HepG2 (cell line): Measurements from ENCODE around the gene CPZ. TPM values are rescaled to one million over a fixed set of nuclear protein-coding genes. Genes with fewer than 3 reads are reported as not detected.

ENCODE experiments used
- AHDC1 ChIP-seq: sonication (generic); formaldehyde crosslinking; IDR thresholded peaks from 2 replicates; pipeline ENCODE4 v1.5.1; 2020; ENCODE audit warnings: mild to moderate bottlenecking, missing genetic modification reagents, borderline replicate concordance
- NPAS2 ChIP-seq: sonication (generic); formaldehyde crosslinking; IDR thresholded peaks from 2 replicates; pipeline ENCODE4 v1.8.0; 2022; ENCODE audit warnings: mild to moderate bottlenecking, missing genetic modification reagents, borderline replicate concordance
- RAD51 ChIP-seq: fragments of 450-650 bp; IDR thresholded peaks from 2 replicates; pipeline ENCODE4 v1.6.1; 2016; ENCODE audit warnings: borderline replicate concordance
- SNAPC4 ChIP-seq: sonication (generic); formaldehyde crosslinking; IDR thresholded peaks from 2 replicates; pipeline ENCODE4 v1.4.0; 2020; ENCODE audit warnings: mild to moderate bottlenecking, missing genetic modification reagents
- SNAPC5 ChIP-seq: sonication (generic); formaldehyde crosslinking; IDR thresholded peaks from 2 replicates; pipeline ENCODE4 v1.8.1; 2023; ENCODE audit warnings: mild to moderate bottlenecking, missing genetic modification reagents, borderline replicate concordance
- SOX13 ChIP-seq, 3 experiments: fragments of 450-650 bp in 1 of 3; sonication (generic) in 1 of 3; formaldehyde crosslinking in 1 of 3; IDR thresholded peaks in 2 of 3; conservative IDR thresholded peaks in 1 of 3; 2 replicates each; pipeline versions ENCODE4 v1.5.0 to v1.6.1; 2016 to 2020; ENCODE audit warnings: antibody characterized with exemption in 1 of 3, mild to moderate bottlenecking in 1 of 3, missing compliant biosample characterization in 1 of 3, missing genetic modification reagents in 1 of 3, moderate library complexity in 1 of 3
- THAP8 ChIP-seq: sonication (generic); formaldehyde crosslinking; IDR thresholded peaks from 2 replicates; pipeline ENCODE4 v1.5.1; 2020; ENCODE audit warnings: missing genetic modification reagents, mild to moderate bottlenecking, borderline replicate concordance
- ZNF589 ChIP-seq: sonication (generic); formaldehyde crosslinking; conservative IDR thresholded peaks from 2 replicates; pipeline ENCODE4 v1.8.0; 2022; ENCODE audit warnings: mild to moderate bottlenecking, moderate library complexity, missing genetic modification reagents
- polyA plus RNA-seq, 8 experiments: library from polyadenylated mRNA; depleted of rRNA in 3 of 8; stranded (reverse) in 7 of 8; unstranded in 1 of 8; fragments of >200 nt; fragmentation: Illumina TruSeq in 4 of 8; extraction: Trizol in 4 of 8; gene quantifications; 2 replicates each; pipeline versions ENCODE4 v1.2.1 to v1.2.3, GENCODE V29; 2011 to 2016; ENCODE audit warnings: low read depth in 4 of 8, missing spikeins in 1 of 8, mixed read lengths in 1 of 8; ENCODE audit not compliant: insufficient read depth in 1 of 8
- total RNA-seq, 5 experiments: library from RNA; depleted of rRNA; stranded (reverse); fragments of >200 nt; fragmentation: Illumina TruSeq; extraction: Trizol; gene quantifications; 2 replicates each; pipeline ENCODE4 v1.2.3, GENCODE V29; 2016; ENCODE audit warnings: low read depth in 1 of 5

CPZ gene
- total and polyA plus RNA-seq, 2 of the 13 experiments (the other 11 are each of a cell fraction or from before 2014, with no cell fraction given), result 0.58 to 0.61 TPM

GRCh38 chr4:8608714-8609391 lies 16.3 kb downstream of the CPZ start (continued):
- TF ChIP-seq THAP8 (CRISPR knock-in tag) (no peak), NPAS2 (no peak), ZNF589 (CRISPR knock-in tag) (no peak), RAD51 (no peak), AHDC1 (CRISPR knock-in tag) (no peak), SNAPC5 (no peak), SOX13 (IDR thresholded peaks at IDR 0.05) (no peak), SOX13 (CRISPR knock-in tag; conservative IDR thresholded peaks at IDR 0.05 in 1 of 2, IDR thresholded peaks at IDR 0.05 in 1 of 2) (no peak), SNAPC4 (CRISPR knock-in tag) (no peak)
